Cardiac muscle cell (in vitro differentiated cells and primary cell): Measurements from ENCODE around the gene MPND. TPM values are rescaled to one million over a fixed set of nuclear protein-coding genes. Genes with fewer than 3 reads are reported as not detected.

ENCODE experiments used
- DNase-seq, 2 donors: peaks; one replicate each; pipeline versions ENCODE4 v3.0.0 to v3.0.0-alpha.2; 2010 to 2017; ENCODE audit warnings: low read depth in 1 of 2, low spot score in 1 of 2
- H3K27ac ChIP-seq: fragments of 200-600 bp; sonication (generic); 2 replicates; pipeline ENCODE4 v1.5.1; 2016
- H3K27me3 ChIP-seq: fragments of 200-600 bp; sonication (generic); 2 replicates; pipeline ENCODE4 v1.6.0; 2016; ENCODE audit warnings: control low read depth
- H3K36me3 ChIP-seq: fragments of 200-600 bp; sonication (generic); 2 replicates; pipeline ENCODE4 v1.5.1; 2016; ENCODE audit warnings: control low read depth
- H3K4me1 ChIP-seq: fragments of 200-600 bp; sonication (generic); 2 replicates; pipeline ENCODE4 v1.8.1; 2017; ENCODE audit warnings: low read depth, mild to moderate bottlenecking, mixed run types
- H3K4me3 ChIP-seq: fragments of 200-600 bp; sonication (generic); 2 replicates; pipeline ENCODE4 v1.5.1; 2016; ENCODE audit warnings: mild to moderate bottlenecking
- H3K9me3 ChIP-seq: fragments of 200-600 bp; sonication (generic); 2 replicates; pipeline ENCODE4 v1.5.1; 2017; ENCODE audit warnings: low read depth, mild to moderate bottlenecking, control low read depth
- polyA plus RNA-seq: library from polyadenylated mRNA; unstranded; fragments of >200 nt; fragmentation: Nextera tagmentation; extraction: Ambion mirVana; gene quantifications from 2 replicates; pipeline ENCODE4 v1.2.1, GENCODE V29; 2016
- total RNA-seq: library from RNA; depleted of rRNA; stranded (reverse); fragments of >200 nt; gene quantifications from 2 replicates; pipeline ENCODE4 v1.2.3, GENCODE V29; 2016
- TF ChIP-seq, protein P1 (sequence below): IDR thresholded peaks from 2 replicates; pipeline ENCODE4 v1.5.1; 2012; ENCODE audit warnings: low read depth, mild to moderate bottlenecking, low read length

The MPND gene
- total and polyA plus RNA-seq, 2 experiments from 2014 or later, result 19.2 to 19.8 TPM

DNA sequence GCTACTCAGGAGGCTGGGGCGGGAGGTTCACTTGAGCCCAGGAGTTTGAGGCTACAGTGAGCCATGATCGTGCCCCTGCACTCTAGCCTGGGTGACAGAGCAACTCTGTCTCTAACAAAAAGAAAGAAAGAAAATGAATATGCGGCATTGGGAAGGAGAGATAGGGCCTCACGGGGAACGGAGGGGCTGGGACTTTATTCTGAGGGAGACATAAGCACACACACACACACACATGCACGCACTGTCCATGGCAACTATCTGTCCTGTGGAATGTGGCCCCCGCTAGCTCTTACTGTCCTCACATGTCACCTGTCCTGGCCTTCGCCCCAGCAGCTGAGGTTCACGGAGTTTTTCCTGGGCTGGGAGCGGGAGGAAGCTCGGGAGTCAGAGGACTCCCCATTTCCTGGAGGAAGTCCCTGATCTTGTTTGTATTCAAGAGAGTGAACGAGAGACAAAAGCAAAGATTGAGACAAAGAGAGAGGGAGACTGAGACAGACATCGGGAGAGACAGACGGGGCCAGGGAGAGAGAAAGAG is 5.4 kb upstream of the MPND start:
- Histone ChIP-seq H3K9me3 (no peaks in the 10 kb centered on the region), H3K27ac (peak overlapping the region; percentile 60), H3K27me3 (no peaks in the 10 kb centered on the region), H3K36me3 (no peaks in the 10 kb centered on the region), H3K4me1 (peaks cover 17% of the 10 kb centered on the region), H3K4me3 (peak overlapping the region; percentile 6)
- TF ChIP-seq, protein P1, sequence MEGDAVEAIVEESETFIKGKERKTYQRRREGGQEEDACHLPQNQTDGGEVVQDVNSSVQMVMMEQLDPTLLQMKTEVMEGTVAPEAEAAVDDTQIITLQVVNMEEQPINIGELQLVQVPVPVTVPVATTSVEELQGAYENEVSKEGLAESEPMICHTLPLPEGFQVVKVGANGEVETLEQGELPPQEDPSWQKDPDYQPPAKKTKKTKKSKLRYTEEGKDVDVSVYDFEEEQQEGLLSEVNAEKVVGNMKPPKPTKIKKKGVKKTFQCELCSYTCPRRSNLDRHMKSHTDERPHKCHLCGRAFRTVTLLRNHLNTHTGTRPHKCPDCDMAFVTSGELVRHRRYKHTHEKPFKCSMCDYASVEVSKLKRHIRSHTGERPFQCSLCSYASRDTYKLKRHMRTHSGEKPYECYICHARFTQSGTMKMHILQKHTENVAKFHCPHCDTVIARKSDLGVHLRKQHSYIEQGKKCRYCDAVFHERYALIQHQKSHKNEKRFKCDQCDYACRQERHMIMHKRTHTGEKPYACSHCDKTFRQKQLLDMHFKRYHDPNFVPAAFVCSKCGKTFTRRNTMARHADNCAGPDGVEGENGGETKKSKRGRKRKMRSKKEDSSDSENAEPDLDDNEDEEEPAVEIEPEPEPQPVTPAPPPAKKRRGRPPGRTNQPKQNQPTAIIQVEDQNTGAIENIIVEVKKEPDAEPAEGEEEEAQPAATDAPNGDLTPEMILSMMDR, result no peak
- peak; percentile 46 to 49 for DNase-seq

DNA sequence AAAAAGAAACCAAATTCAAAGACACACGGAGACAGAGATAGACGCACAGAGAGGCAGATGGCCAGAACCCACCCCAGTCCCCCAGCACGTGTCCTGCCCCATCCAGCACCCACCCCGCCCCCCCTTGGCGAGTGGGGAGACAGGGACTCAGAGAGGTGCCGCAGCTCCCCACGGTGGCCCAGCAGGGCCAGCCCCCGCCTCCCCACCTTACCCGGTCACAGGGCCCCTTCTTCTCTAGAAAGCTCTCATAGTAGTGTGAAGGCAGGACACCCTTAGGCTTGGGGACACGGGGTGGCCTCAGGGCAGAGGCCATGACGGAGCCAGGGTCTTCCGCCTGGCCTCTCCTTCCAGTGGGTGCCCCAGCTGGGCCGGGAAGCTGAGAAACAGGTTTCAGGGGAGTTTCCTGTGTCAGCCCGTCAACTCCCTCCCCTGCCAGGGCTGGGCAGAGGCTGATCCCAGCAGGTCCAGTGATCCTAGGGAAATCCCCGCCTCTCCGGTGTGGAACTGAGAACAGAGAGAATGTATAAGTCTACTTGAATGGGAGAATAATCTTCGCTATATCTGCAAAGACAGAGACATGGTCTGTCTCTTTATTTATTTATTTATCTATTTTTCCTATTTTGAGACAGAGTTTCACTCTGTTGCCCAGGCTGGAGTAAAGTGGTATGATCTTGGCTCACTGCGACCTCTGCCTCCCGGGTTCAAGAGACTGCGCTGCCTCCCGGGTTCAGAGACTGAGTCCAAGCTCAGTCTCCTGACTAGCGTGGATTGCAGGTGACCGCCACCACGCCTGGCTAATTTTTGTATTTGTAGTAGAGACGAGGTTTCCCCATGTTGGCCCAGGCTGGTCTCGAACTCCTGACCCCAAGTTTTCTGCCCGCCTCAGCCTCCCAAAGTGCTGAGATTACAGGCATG is 4.7 kb upstream of the MPND start, which contains the start of gene STAP2:
Gene STAP2 (minus strand): TSS at position 387 of the 915 bp plus-strand sequence. CDS start 74 bp downstream, at position 313.
- peak within 1 kb of the TSS; percentile 60 for H3K27ac ChIP-seq
- peak; percentile 17 to 33 for DNase-seq
- H3K9me3 ChIP-seq, result no peaks in the 10 kb centered on the region
- H3K36me3 ChIP-seq, result no peaks in the 10 kb centered on the region
- TF ChIP-seq, protein P1, result no peak
- no peaks in the 10 kb centered on the region for H3K27me3 ChIP-seq
- peaks cover 17% of the 10 kb centered on the region for H3K4me1 ChIP-seq
- H3K4me3 ChIP-seq, result peak within 1 kb of the TSS; percentile 6

DNA sequence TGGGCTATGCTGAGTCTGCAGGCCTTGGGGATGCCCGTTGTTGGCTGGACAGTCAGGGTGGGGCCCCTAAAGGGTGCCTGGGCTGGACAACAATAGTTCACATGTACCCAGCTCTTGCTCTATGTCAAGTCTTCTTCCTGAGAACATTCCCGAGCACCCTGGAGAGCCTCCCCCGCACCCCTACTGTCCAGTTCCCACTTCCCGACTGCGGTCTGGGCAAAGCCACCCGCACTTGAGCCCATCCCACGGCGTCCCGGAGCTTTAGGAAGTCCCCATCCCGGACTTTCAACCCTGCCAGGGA is 1.1 kb upstream of the MPND start:
- Histone ChIP-seq H3K4me1 (peaks cover 17% of the 10 kb centered on the region), H3K4me3 (peak overlapping the region; percentile 30), H3K9me3 (no peaks in the 10 kb centered on the region), H3K27me3 (no peaks in the 10 kb centered on the region), H3K27ac (peak overlapping the region; percentile 86), H3K36me3 (peaks cover 4% of the 10 kb centered on the region)
- TF ChIP-seq, protein P1, result no peak
- DNase-seq, result peak in 1 of 2 donors; percentile 78

DNA sequence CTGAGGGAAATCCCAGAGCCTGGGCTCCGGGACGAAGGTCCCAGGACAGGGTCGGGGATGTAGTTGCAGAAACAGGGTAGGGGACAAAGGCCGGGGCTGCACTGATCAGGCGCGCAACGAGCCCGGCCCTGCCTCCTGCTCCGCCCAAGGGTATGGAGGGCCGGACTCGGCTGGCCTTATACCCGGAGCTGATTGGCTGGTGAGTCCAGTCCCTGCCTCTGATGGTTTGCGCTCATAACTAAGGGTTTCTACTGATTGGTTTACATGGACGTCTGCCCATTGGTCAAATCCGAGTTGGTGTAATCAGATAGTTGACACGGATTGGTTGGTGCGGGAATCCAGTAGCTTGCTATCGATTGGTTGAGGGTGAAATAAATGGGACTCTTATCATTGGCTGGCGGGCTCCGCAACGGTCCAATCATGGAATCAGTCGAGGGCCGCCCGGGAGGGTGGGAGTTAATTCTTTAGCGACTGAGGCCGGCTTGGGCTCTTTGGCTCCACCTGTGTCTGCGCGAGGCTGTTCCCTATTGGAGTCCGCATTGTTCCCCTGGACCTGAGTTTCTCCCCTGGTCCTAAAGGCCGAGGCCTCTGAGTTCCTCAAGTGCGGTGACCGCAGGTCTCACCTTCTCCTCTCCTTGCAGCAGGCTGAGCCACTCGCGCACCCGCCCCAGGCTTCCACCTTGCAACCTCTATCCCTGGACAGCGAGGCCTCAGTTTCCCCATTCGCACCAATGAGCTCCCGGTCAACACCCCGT is 570 bp upstream of the MPND start:
- H3K27ac ChIP-seq, result peak overlapping the region; percentile 89
- TF ChIP-seq, protein P1, result peak; percentile 35
- peak; percentile 99 to 100 for DNase-seq

DNA sequence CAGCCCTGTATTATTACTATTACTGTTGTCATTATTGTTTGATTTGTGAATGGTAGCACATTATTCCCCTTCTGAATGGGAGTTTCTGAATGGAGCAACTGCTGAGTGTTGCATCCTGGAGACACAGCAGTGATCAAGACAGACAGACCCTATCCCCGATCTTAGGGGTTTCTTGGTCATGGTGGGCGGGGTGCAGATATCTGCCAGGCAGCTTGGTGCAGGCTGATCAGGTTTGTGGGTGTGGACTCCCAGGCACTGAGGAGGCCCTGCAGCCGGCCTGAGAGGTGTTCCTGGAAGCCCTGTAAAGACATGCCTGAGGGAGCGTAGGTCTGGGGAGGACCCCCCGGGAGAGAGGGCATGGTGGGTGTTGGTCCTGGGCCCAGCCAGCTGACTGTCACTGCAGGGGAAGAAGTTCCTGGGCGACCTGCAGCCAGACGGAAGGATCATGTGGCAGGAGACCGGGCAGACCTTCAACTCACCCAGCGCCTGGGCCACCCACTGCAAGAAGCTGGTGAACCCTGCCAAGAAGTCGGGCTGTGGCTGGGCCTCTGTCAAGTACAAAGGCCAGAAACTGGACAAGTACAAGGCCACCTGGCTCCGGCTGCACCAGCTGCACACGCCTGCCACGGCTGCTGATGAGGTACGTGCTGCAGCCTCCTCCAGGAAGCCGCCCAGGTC is 2.1 kb downstream of the MPND start:
- no peak overlapping the region for H3K4me3 ChIP-seq
- no peaks in the 10 kb centered on the region for H3K27me3 ChIP-seq
- no peaks in the 10 kb centered on the region for H3K9me3 ChIP-seq
- TF ChIP-seq, protein P1, result no peak
- peaks cover 4% of the 10 kb centered on the region for H3K4me1 ChIP-seq
- H3K27ac ChIP-seq, result no peak overlapping the region
- H3K36me3 ChIP-seq, result peaks cover 4% of the 10 kb centered on the region
- no peak for DNase-seq

More for the DNA sequence above, 570 bp upstream of the MPND start:
- Histone ChIP-seq H3K4me3 (peak overlapping the region; percentile 62), H3K27me3 (no peaks in the 10 kb centered on the region), H3K4me1 (peaks cover 15% of the 10 kb centered on the region), H3K36me3 (peaks cover 4% of the 10 kb centered on the region), H3K9me3 (no peaks in the 10 kb centered on the region)
